Liver (tissue), 9 donors: Measurements from ENCODE around the gene GHR. TPM values are rescaled to one million over a fixed set of nuclear protein-coding genes. Genes with fewer than 3 reads are reported as not detected.

Experiments used
- DNase-seq: peaks from one replicate; pipeline ENCODE4 v3.0.0-alpha.2; 2017; ENCODE audit warnings: low spot score
- H3K27ac ChIP-seq, 2 donors: one replicate each; pipeline ENCODE4 v1.7.0; 2013; ENCODE audit warnings: inconsistent platforms in 2 of 2, low read length in 2 of 2, control low read depth in 1 of 2, low read depth in 1 of 2, mild to moderate bottlenecking in 1 of 2
- H3K27me3 ChIP-seq, 4 donors: one replicate each; pipeline versions ENCODE4 v1.6.1 to v1.7.0; 2013; ENCODE audit warnings: low read length in 3 of 4, inconsistent platforms in 1 of 4, mild to moderate bottlenecking in 1 of 4, moderate library complexity in 1 of 4; ENCODE audit not compliant: control insufficient read depth in 4 of 4, insufficient read depth in 4 of 4
- H3K36me3 ChIP-seq, 4 donors: one replicate each; pipeline versions ENCODE4 v1.6.1 to v1.7.0; 2013; ENCODE audit warnings: low read length in 3 of 4, mild to moderate bottlenecking in 3 of 4, low read depth in 1 of 4, moderate library complexity in 1 of 4; ENCODE audit not compliant: control insufficient read depth in 4 of 4, insufficient read depth in 3 of 4
- H3K4me1 ChIP-seq, 4 donors: one replicate each; pipeline versions ENCODE4 v1.6.1 to v1.7.0; 2013; ENCODE audit warnings: low read length in 3 of 4, mild to moderate bottlenecking in 3 of 4, moderate library complexity in 1 of 4; ENCODE audit not compliant: control insufficient read depth in 4 of 4, insufficient read depth in 4 of 4
- H3K4me3 ChIP-seq, 3 donors: one replicate each; pipeline versions ENCODE4 v1.6.1 to v1.7.0; 2013; ENCODE audit warnings: low read length in 3 of 3, control low read depth in 1 of 3, low read depth in 1 of 3, mild to moderate bottlenecking in 1 of 3
- H3K9ac ChIP-seq, 2 donors: one replicate each; pipeline ENCODE4 v1.7.0; 2013; ENCODE audit warnings: low read length in 2 of 2, mild to moderate bottlenecking in 2 of 2, moderate library complexity in 2 of 2, control low read depth in 1 of 2, low read depth in 1 of 2
- H3K9me3 ChIP-seq, 4 donors: one replicate each; pipeline versions ENCODE4 v1.6.1 to v1.7.0; 2013; ENCODE audit warnings: low read length in 3 of 4; ENCODE audit not compliant: control insufficient read depth in 4 of 4
- ATF3 ChIP-seq: IDR thresholded peaks from 2 replicates; pipeline ENCODE4 v1.6.1; 2016; ENCODE audit warnings: antibody characterized with exemption
- CTCF ChIP-seq: fragments of 150-350 bp; IDR thresholded peaks from 2 replicates; pipeline ENCODE4 v1.5.1; 2017; ENCODE audit warnings: improper control_type of control experiment, low read depth, low read length; ENCODE audit not compliant: missing input control
- EGR1 ChIP-seq, 2 donors: IDR thresholded peaks; 2 replicates each; pipeline ENCODE4 v1.6.1; 2016 to 2018; ENCODE audit warnings: antibody characterized with exemption in 2 of 2, low read depth in 2 of 2
- FOXA1 ChIP-seq: IDR thresholded peaks from 2 replicates; pipeline ENCODE4 v1.6.1; 2016; ENCODE audit warnings: antibody characterized with exemption
- FOXA2 ChIP-seq: IDR thresholded peaks from 2 replicates; pipeline ENCODE4 v1.6.1; 2016; ENCODE audit warnings: antibody characterized with exemption
- GABPA ChIP-seq, 2 donors: IDR thresholded peaks in 1 of 2; conservative IDR thresholded peaks in 1 of 2; 2 replicates each; pipeline ENCODE4 v1.6.1; 2016; ENCODE audit warnings: antibody characterized with exemption in 2 of 2, mild to moderate bottlenecking in 1 of 2, moderate library complexity in 1 of 2
- HNF4A ChIP-seq, 2 donors: conservative IDR thresholded peaks; 2 replicates each; pipeline ENCODE4 v1.6.1; 2016; ENCODE audit warnings: antibody characterized with exemption in 2 of 2, mild to moderate bottlenecking in 2 of 2
- HNF4G ChIP-seq: IDR thresholded peaks from 2 replicates; pipeline ENCODE4 v1.6.1; 2016; ENCODE audit warnings: antibody characterized with exemption
- JUND ChIP-seq, 2 donors: IDR thresholded peaks; 2 replicates each; pipeline ENCODE4 v1.6.1; 2016; ENCODE audit warnings: antibody characterized with exemption in 2 of 2
- MAX ChIP-seq: IDR thresholded peaks from 2 replicates; pipeline ENCODE4 v1.6.1; 2016; ENCODE audit warnings: antibody characterized with exemption
- NR2F2 ChIP-seq: IDR thresholded peaks from 2 replicates; pipeline ENCODE4 v1.6.1; 2016; ENCODE audit warnings: antibody characterized with exemption
- RAD21 ChIP-seq, 2 donors: IDR thresholded peaks; 2 replicates each; pipeline ENCODE4 v1.6.1; 2016; ENCODE audit warnings: antibody characterized with exemption in 2 of 2, mild to moderate bottlenecking in 2 of 2
- REST ChIP-seq: IDR thresholded peaks from 2 replicates; pipeline ENCODE4 v1.6.1; 2016; ENCODE audit warnings: antibody characterized with exemption, mild to moderate bottlenecking
- RXRA ChIP-seq, 2 donors: IDR thresholded peaks; 2 replicates each; pipeline ENCODE4 v1.6.1; 2017 to 2018; ENCODE audit warnings: antibody characterized with exemption in 2 of 2, mild to moderate bottlenecking in 1 of 2
- SP1 ChIP-seq: IDR thresholded peaks from 2 replicates; pipeline ENCODE4 v1.6.1; 2018; ENCODE audit warnings: antibody characterized with exemption, mild to moderate bottlenecking
- TAF1 ChIP-seq: conservative IDR thresholded peaks from 2 replicates; pipeline ENCODE4 v1.6.1; 2016; ENCODE audit warnings: antibody characterized with exemption, mild to moderate bottlenecking
- YY1 ChIP-seq: IDR thresholded peaks from 2 replicates; pipeline ENCODE4 v1.6.1; 2016; ENCODE audit warnings: antibody characterized with exemption, mild to moderate bottlenecking
- ZBTB33 ChIP-seq: IDR thresholded peaks from 2 replicates; pipeline ENCODE4 v1.6.1; 2016; ENCODE audit warnings: antibody characterized with exemption
- WGBS: extraction: QIAGEN DNeasy Blood & Tissue Kit; methylation state at CpG from one replicate; pipeline ENCODE4 v1.1.7; 2013; 5-methylcytosine and 5-hydroxymethylcytosine counted together
- polyA plus RNA-seq, 2 donors: library from polyadenylated mRNA; stranded (reverse) in 1 of 2; unstranded in 1 of 2; fragments of 200-250 nt in 1 of 2; fragments of >200 nt in 1 of 2; fragmentation: Nextera tagmentation in 1 of 2; extraction: Ambion mirVana in 1 of 2; gene quantifications; one replicate each; pipeline versions ENCODE4 v1.2.1 to v1.2.3, GENCODE V29; 2013 to 2015
- total RNA-seq, 2 donors: library from RNA; depleted of rRNA; stranded (reverse); fragments of >200 nt; gene quantifications; one replicate each; pipeline ENCODE4 v1.2.3, GENCODE V29; 2014
- donor health status: healthy.
- donor health status: healthy.
- donor health status: healthy.
- donor health status: healthy.
- donor health status: healthy.

The GHR gene
- total and polyA plus RNA-seq, 4 donors: 6.6 to 104 (median 20.9) TPM

GRCh38 chr5:42642006-42642405 lies 218.8 kb downstream of the GHR start:
- Histone ChIP-seq H3K9me3 (no peaks in the 10 kb centered on the region), H3K27ac (no peak overlapping the region), H3K9ac (no peak overlapping the region), H3K36me3 (peaks cover 0 to 14% (median 4%) of the 10 kb centered on the region in 4 donors), H3K4me1 (peaks cover 0 to 10% (median 5%) of the 10 kb centered on the region in 4 donors), H3K4me3 (no peak overlapping the region), H3K27me3 (no peaks in the 10 kb centered on the region)
- 94% methylated on average over 4 of the region's 4 CpGs for WGBS
- DNase-seq: no peak
- TF ChIP-seq ZBTB33: no peak
- TF ChIP-seq YY1: no peak
- no peak for TF ChIP-seq NR2F2
- TF ChIP-seq RAD21 (IDR thresholded peaks at IDR 0.05): no peak
- TF ChIP-seq MAX: no peak
- TF ChIP-seq EGR1 (IDR thresholded peaks at IDR 0.05; ENCODE audit: low read depth in 2 of 2): no peak
- no peak for TF ChIP-seq HNF4G
- no peak for TF ChIP-seq FOXA2
- no peak for TF ChIP-seq CTCF
- TF ChIP-seq JUND (IDR thresholded peaks at IDR 0.05): no peak
- no peak for TF ChIP-seq FOXA1
- no peak for TF ChIP-seq TAF1
- TF ChIP-seq HNF4A (conservative IDR thresholded peaks at IDR 0.05): no peak
- no peak for TF ChIP-seq RXRA (IDR thresholded peaks at IDR 0.05)
- TF ChIP-seq SP1: no peak
- TF ChIP-seq REST: no peak
- no peak for TF ChIP-seq GABPA (IDR thresholded peaks at IDR 0.05 in 1 of 2, conservative IDR thresholded peaks at IDR 0.05 in 1 of 2)
- TF ChIP-seq ATF3: no peak
